ENCODE results near the gene GPER1. TPM values are rescaled to one million over a fixed set of nuclear protein-coding genes. Genes with fewer than 3 reads are reported as not detected.

Gene GPER1
- total RNA-seq, 1 donor from 2014 or later: 11.1 TPM

Other genes with a start within 250 kb of the GPER1 start
- gene GET4, start 211.6 kb upstream of the GPER1 start, total RNA-seq: 35.1 TPM
- 30.7 TPM for gene ADAP1, start 133.4 kb upstream of the GPER1 start, total RNA-seq
- gene COX19, start 112.6 kb upstream of the GPER1 start, total RNA-seq: 9.4 TPM
- not detected for gene CYP2W1, start 104.9 kb upstream of the GPER1 start, total RNA-seq
- 40.0 TPM for gene GPR146, start 43.6 kb upstream of the GPER1 start, total RNA-seq
- gene ZFAND2A, start 72.1 kb downstream of the GPER1 start, total RNA-seq: 19.9 TPM
- gene UNCX, start 144.8 kb downstream of the GPER1 start, total RNA-seq: not detected

All from upper lobe of right lung (tissue), 1 donor.